ENCODE results near the gene SURF1. TPM values are rescaled to one million over a fixed set of nuclear protein-coding genes. Genes with fewer than 3 reads are reported as not detected.

Gene SURF1
- total and polyA plus RNA-seq, 2 experiments from 2014 or later, result 32.9 to 88.3 TPM

DNA sequence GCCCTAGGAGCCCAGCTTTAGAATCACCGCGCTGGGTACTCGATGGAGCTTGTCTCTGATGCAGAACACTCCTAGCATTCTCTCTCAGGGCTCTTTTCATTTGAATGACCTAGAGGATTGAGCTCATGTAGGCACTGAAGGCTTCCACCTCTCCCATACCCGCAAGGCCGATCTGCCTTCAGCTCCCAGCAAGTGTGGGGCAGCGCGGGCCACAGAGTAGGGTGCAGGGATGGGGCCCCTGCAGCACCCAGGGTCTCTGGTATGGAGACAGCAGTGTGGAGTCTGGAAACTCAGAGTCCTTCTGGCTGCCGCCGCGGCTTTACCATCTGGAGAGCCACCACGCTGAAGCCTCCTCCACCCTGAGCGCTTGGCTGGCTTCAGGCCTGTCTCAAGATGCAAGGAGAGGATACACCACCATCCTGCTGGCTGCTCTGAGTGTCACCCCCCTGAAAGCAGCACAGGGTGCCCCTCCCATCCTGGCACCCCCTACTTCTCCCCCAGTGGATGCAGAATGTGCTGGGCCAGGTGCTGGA is 32.8 kb upstream of the SURF1 start:
- no peak for DNase-seq (ENCODE audit: low read depth in 1 of 2, low spot score in 1 of 2)
- TF ChIP-seq, protein P1, sequence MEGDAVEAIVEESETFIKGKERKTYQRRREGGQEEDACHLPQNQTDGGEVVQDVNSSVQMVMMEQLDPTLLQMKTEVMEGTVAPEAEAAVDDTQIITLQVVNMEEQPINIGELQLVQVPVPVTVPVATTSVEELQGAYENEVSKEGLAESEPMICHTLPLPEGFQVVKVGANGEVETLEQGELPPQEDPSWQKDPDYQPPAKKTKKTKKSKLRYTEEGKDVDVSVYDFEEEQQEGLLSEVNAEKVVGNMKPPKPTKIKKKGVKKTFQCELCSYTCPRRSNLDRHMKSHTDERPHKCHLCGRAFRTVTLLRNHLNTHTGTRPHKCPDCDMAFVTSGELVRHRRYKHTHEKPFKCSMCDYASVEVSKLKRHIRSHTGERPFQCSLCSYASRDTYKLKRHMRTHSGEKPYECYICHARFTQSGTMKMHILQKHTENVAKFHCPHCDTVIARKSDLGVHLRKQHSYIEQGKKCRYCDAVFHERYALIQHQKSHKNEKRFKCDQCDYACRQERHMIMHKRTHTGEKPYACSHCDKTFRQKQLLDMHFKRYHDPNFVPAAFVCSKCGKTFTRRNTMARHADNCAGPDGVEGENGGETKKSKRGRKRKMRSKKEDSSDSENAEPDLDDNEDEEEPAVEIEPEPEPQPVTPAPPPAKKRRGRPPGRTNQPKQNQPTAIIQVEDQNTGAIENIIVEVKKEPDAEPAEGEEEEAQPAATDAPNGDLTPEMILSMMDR (IDR thresholded peaks at IDR 0.05; ENCODE audit: low read depth, low read length), result no peak
- H3K4me1 ChIP-seq (ENCODE audit: low read depth), result no peaks in the 10 kb centered on the region
- no peak overlapping the region for H3K4me3 ChIP-seq
- H3K27ac ChIP-seq, result no peak overlapping the region
- no peaks in the 10 kb centered on the region for H3K27me3 ChIP-seq
- no peaks in the 10 kb centered on the region for H3K9me3 ChIP-seq (ENCODE audit: low read depth)
- no peaks in the 10 kb centered on the region for H3K36me3 ChIP-seq

GRCh38 chr9:133387680-133388079 is 31.4 kb upstream of the SURF1 start:
- no peaks in the 10 kb centered on the region for H3K36me3 ChIP-seq
- H3K4me3 ChIP-seq, result no peak overlapping the region
- no peak overlapping the region for H3K27ac ChIP-seq
- H3K4me1 ChIP-seq (ENCODE audit: low read depth), result no peaks in the 10 kb centered on the region
- H3K9me3 ChIP-seq (ENCODE audit: low read depth), result no peaks in the 10 kb centered on the region
- DNase-seq (ENCODE audit: low read depth in 1 of 2, low spot score in 1 of 2), result no peak
- TF ChIP-seq, protein P1 (IDR thresholded peaks at IDR 0.05; ENCODE audit: low read depth, low read length), result no peak
- H3K27me3 ChIP-seq, result no peaks in the 10 kb centered on the region

- TF ChIP-seq, protein P1 (IDR thresholded peaks at IDR 0.05; ENCODE audit: low read depth, low read length), result no peak
- H3K4me1 ChIP-seq (ENCODE audit: low read depth), result no peaks in the 10 kb centered on the region
- H3K9me3 ChIP-seq (ENCODE audit: low read depth), result no peaks in the 10 kb centered on the region
- no peaks in the 10 kb centered on the region for H3K27me3 ChIP-seq
- H3K4me3 ChIP-seq, result no peak overlapping the region
- H3K27ac ChIP-seq, result no peak overlapping the region
- peak in 1 of 2 donors; percentile 14 for DNase-seq (ENCODE audit: low read depth in 1 of 2, low spot score in 1 of 2)
- no peaks in the 10 kb centered on the region for H3K36me3 ChIP-seq
These were observed 30.1 kb upstream of the SURF1 start for GRCh38 chr9:133386338-133386737.

DNA sequence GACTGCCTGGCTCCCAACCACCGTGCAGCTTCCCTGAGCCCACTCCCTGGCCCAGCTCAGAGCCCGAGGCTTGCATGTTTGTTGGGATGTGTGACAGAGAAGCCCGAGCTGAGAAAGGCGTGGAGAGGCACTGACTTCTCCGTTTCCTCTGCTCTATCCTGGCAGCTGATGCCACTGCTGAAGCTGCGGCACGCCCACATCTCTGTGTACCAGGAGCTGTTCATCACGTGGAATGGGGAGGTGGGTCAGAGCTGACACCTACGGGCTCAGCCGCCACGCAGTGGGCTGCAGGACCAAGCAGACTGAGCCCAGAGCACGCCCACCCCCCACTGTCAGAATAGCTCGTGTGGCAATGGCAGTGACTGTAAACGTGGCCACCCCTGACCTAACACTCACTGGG is 29.2 kb upstream of the SURF1 start:
- TF ChIP-seq, protein P1 (IDR thresholded peaks at IDR 0.05; ENCODE audit: low read depth, low read length), result no peak
- H3K36me3 ChIP-seq, result no peaks in the 10 kb centered on the region
- H3K4me1 ChIP-seq (ENCODE audit: low read depth), result no peaks in the 10 kb centered on the region
- no peaks in the 10 kb centered on the region for H3K27me3 ChIP-seq
- H3K27ac ChIP-seq, result no peak overlapping the region
- no peaks in the 10 kb centered on the region for H3K9me3 ChIP-seq (ENCODE audit: low read depth)
- no peak for DNase-seq (ENCODE audit: low read depth in 1 of 2, low spot score in 1 of 2)
- no peak overlapping the region for H3K4me3 ChIP-seq

- H3K4me3 ChIP-seq, result no peak overlapping the region
- TF ChIP-seq, protein P1 (IDR thresholded peaks at IDR 0.05; ENCODE audit: low read depth, low read length), result no peak
- H3K36me3 ChIP-seq, result no peaks in the 10 kb centered on the region
- DNase-seq (ENCODE audit: low read depth in 1 of 2, low spot score in 1 of 2), result no peak
- no peaks in the 10 kb centered on the region for H3K9me3 ChIP-seq (ENCODE audit: low read depth)
- H3K4me1 ChIP-seq (ENCODE audit: low read depth), result no peaks in the 10 kb centered on the region
- H3K27me3 ChIP-seq, result no peaks in the 10 kb centered on the region
- H3K27ac ChIP-seq, result no peak overlapping the region
These were observed 28.5 kb upstream of the SURF1 start for GRCh38 chr9:133384736-133385321.

Data from cardiac muscle cell (in vitro differentiated cells and primary cell).